ENCODE data around the gene RCHY1.

RCHY1 gene

DNA sequence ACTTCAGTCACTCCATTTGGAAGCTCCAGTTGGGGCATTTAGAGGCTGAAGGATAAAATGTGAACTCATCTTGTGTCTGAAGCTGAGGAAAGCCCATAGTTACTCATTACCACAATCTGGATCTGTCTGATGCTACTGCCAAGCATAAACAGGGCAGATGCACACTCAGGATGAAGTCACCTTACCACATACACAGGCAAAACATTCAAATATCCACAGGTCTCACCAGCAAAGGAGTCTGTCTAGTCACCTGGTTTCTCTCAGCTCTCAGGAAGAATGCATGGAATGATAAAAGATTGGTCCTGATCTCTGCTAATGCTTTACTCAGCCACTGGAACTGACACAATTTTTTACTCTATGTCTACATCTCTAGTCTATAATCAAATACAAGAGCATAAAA lies 28.6 kb upstream of the RCHY1 start:
- TF ChIP-seq EP300 (IDR thresholded peaks at IDR 0.05; ENCODE audit: borderline replicate concordance) (no peak), CEBPB (IDR thresholded peaks at IDR 0.05) (no peak), USF1 (IDR thresholded peaks at IDR 0.05) (no peak), REST (IDR thresholded peaks at IDR 0.05; ENCODE audit: low read depth) (no peak), YY1 (IDR thresholded peaks at IDR 0.05; ENCODE audit: low read depth) (no peak), FOXM1 (IDR thresholded peaks at IDR 0.05; ENCODE audit: borderline replicate concordance, low read depth) (no peak), EGR1 (IDR thresholded peaks at IDR 0.05) (no peak), CREB1 (IDR thresholded peaks at IDR 0.05; ENCODE audit: low read depth) (no peak), TAF1 (IDR thresholded peaks at IDR 0.05; ENCODE audit: low read depth) (no peak), NFIC (IDR thresholded peaks at IDR 0.05) (no peak)
- TF ChIP-seq, protein P1, sequence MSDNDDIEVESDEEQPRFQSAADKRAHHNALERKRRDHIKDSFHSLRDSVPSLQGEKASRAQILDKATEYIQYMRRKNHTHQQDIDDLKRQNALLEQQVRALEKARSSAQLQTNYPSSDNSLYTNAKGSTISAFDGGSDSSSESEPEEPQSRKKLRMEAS (IDR thresholded peaks at IDR 0.05): no peak

- no peak for TF ChIP-seq YY1 (IDR thresholded peaks at IDR 0.05; ENCODE audit: low read depth)
- TF ChIP-seq CREB1 (IDR thresholded peaks at IDR 0.05; ENCODE audit: low read depth): no peak
- TF ChIP-seq REST (IDR thresholded peaks at IDR 0.05; ENCODE audit: low read depth): no peak
- no peak for TF ChIP-seq TCF12 (IDR thresholded peaks at IDR 0.05; ENCODE audit: low read depth)
- TF ChIP-seq EGR1 (IDR thresholded peaks at IDR 0.05): no peak
- TF ChIP-seq NFIC (IDR thresholded peaks at IDR 0.05): no peak
- TF ChIP-seq RAD21 (IDR thresholded peaks at IDR 0.05; ENCODE audit: low read depth): no peak
- no peak for TF ChIP-seq TEAD4 (IDR thresholded peaks at IDR 0.05)
- TF ChIP-seq FOXM1 (IDR thresholded peaks at IDR 0.05; ENCODE audit: borderline replicate concordance, low read depth): no peak
- no peak for TF ChIP-seq USF1 (IDR thresholded peaks at IDR 0.05)
- TF ChIP-seq EP300 (IDR thresholded peaks at IDR 0.05; ENCODE audit: borderline replicate concordance): no peak
- TF ChIP-seq TAF1 (IDR thresholded peaks at IDR 0.05; ENCODE audit: low read depth): no peak
- TF ChIP-seq CEBPB (IDR thresholded peaks at IDR 0.05): no peak
Measured at GRCh38 chr4:75530556-75531322, 16.5 kb upstream of the RCHY1 start.

DNA sequence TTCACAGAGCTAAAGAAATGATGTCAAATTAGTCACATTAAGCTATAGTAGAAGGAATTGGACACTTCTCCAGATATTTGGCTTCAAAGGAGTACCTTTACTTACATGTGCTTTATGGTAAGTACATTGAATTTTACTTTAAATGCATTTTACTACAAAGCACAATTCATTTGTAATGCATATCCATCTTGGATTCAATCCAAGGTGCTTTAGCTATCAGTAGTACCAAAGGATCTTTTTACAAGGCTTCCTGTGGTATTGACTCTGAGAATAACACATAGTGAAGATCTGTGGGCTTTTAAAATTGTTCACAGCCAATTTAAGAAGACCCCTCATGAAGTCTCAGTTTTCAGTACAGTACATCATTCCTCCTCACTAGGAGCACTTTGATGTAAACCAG lies 13.3 kb upstream of the RCHY1 start:
- no peak for TF ChIP-seq TEAD4 (IDR thresholded peaks at IDR 0.05)
- TF ChIP-seq EGR1 (IDR thresholded peaks at IDR 0.05): no peak
- no peak for TF ChIP-seq ZBTB7A (IDR thresholded peaks at IDR 0.05; ENCODE audit: low read depth)
- TF ChIP-seq FOXM1 (IDR thresholded peaks at IDR 0.05; ENCODE audit: borderline replicate concordance, low read depth): no peak
- TF ChIP-seq USF1 (IDR thresholded peaks at IDR 0.05): no peak
- TF ChIP-seq, protein P1 (IDR thresholded peaks at IDR 0.05): no peak
- no peak for TF ChIP-seq NFIC (IDR thresholded peaks at IDR 0.05)
- TF ChIP-seq CREB1 (IDR thresholded peaks at IDR 0.05; ENCODE audit: low read depth): no peak
- no peak for TF ChIP-seq TCF12 (IDR thresholded peaks at IDR 0.05; ENCODE audit: low read depth)
- no peak for TF ChIP-seq EP300 (IDR thresholded peaks at IDR 0.05; ENCODE audit: borderline replicate concordance)
- no peak for TF ChIP-seq CEBPB (IDR thresholded peaks at IDR 0.05)

DNA sequence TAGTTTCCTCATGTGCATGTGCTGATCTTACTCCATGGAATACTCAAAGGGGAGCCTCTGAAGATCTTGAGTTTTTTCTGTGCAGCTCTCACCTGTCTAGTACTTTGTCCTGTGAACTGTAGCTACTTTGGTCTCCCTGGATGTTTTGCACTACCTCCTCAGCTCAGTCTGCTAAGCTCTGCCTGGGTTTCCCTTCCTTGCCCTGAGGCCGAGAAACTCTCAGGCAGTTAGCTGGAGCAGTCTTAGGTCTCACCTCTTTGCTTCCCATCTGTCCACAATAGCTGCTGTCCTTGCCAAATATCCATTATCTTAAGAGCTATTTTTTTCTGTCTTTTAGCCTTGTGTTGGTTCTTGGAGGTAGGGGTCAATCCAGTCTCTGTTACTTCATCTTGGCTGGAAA lies 11.7 kb upstream of the RCHY1 start:
- TF ChIP-seq EP300 (IDR thresholded peaks at IDR 0.05; ENCODE audit: borderline replicate concordance) (no peak), YY1 (IDR thresholded peaks at IDR 0.05; ENCODE audit: low read depth) (no peak), TEAD4 (IDR thresholded peaks at IDR 0.05) (no peak), TAF1 (IDR thresholded peaks at IDR 0.05; ENCODE audit: low read depth) (no peak), USF1 (IDR thresholded peaks at IDR 0.05) (no peak), NFIC (IDR thresholded peaks at IDR 0.05) (no peak), CEBPB (IDR thresholded peaks at IDR 0.05) (no peak), RAD21 (IDR thresholded peaks at IDR 0.05; ENCODE audit: low read depth) (no peak), EGR1 (IDR thresholded peaks at IDR 0.05) (no peak), TCF12 (IDR thresholded peaks at IDR 0.05; ENCODE audit: low read depth) (no peak), CREB1 (IDR thresholded peaks at IDR 0.05; ENCODE audit: low read depth) (no peak), ZBTB7A (IDR thresholded peaks at IDR 0.05; ENCODE audit: low read depth) (no peak), FOXM1 (IDR thresholded peaks at IDR 0.05; ENCODE audit: borderline replicate concordance, low read depth) (no peak)
- TF ChIP-seq, protein P1 (IDR thresholded peaks at IDR 0.05): no peak

Data from Ishikawa (cell line).